ENCODE results near the gene TLE2.

GRCh38 chr19:2977001-2977745 lies 51.9 kb downstream of the TLE2 start, which contains the start of gene TLE6:
- TF ChIP-seq, protein P1, sequence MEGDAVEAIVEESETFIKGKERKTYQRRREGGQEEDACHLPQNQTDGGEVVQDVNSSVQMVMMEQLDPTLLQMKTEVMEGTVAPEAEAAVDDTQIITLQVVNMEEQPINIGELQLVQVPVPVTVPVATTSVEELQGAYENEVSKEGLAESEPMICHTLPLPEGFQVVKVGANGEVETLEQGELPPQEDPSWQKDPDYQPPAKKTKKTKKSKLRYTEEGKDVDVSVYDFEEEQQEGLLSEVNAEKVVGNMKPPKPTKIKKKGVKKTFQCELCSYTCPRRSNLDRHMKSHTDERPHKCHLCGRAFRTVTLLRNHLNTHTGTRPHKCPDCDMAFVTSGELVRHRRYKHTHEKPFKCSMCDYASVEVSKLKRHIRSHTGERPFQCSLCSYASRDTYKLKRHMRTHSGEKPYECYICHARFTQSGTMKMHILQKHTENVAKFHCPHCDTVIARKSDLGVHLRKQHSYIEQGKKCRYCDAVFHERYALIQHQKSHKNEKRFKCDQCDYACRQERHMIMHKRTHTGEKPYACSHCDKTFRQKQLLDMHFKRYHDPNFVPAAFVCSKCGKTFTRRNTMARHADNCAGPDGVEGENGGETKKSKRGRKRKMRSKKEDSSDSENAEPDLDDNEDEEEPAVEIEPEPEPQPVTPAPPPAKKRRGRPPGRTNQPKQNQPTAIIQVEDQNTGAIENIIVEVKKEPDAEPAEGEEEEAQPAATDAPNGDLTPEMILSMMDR (IDR thresholded peaks at IDR 0.05): no peak
- TF ChIP-seq POLR2A (IDR thresholded peaks at IDR 0.05): no peak
